HG02870 (cell line): ENCODE results near the gene ELAPOR1.

ENCODE experiments used
- ATAC-seq: cut with Tn5 transposase; IDR thresholded peaks from one replicate; pipeline ENCODE4 v1.9.1; 2021; ENCODE audit warnings: mild to moderate bottlenecking, moderate library complexity; ENCODE audit not compliant: unreplicated experiment

ELAPOR1 gene

DNA sequence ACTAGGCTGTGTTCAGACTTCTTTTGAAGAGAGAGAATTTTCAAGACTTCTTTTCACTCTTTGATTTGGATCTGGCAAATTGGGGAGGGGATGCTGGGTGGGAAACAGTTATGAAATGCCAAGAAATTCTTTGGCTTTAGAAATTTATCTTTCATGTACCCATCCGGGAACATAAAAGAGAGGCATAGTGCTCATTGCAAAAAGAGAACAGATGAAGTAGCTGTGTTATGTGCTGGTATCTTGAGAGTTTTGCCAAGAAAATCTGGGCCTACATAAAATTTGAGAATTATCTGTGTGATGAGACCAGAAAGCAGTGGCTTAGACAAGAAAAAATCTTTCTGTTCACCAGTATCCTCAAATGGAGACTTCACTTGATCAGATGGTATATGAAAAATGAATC, 19.0 kb upstream of the ELAPOR1 start:
- ATAC-seq: no peak

DNA sequence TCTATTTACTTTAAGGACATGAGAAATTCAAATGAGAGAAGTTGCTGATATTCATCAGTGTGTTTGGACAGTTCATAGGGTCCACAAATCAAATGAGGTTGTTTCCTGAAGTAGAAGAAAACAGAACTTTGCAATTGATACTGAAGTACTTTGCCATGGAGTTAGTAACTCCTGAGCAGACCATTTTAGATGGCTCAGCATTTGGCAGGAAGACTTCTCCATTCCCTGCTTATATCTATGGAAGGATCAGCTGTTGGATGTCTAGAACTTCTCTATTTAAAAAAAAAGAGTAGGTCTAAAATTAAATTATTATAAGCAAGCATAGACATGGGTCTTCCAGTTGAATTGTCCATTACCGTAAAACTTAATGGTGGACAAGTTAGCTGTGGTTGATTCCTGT, 18.3 kb upstream of the ELAPOR1 start:
- ATAC-seq: no peak

DNA sequence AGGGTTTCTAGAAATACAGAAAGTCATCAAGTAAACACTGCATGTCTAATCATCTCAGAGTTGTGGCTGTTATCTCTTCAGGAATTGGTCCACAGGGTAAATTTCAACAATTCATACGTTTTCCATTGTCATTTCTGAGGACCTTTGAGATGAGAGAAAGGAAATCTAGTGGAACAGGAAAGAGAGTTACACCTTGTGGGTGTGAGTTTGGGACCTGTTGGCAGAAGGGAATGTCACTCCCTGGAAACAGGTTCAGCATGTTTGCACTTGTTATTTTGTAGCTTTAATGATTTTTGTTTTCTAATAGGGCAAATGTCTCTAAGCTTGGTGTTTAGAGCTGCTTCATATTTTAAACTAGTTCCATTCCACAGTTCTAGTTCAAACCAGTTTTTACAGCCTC, 17.8 kb upstream of the ELAPOR1 start:
- no peak for ATAC-seq

DNA sequence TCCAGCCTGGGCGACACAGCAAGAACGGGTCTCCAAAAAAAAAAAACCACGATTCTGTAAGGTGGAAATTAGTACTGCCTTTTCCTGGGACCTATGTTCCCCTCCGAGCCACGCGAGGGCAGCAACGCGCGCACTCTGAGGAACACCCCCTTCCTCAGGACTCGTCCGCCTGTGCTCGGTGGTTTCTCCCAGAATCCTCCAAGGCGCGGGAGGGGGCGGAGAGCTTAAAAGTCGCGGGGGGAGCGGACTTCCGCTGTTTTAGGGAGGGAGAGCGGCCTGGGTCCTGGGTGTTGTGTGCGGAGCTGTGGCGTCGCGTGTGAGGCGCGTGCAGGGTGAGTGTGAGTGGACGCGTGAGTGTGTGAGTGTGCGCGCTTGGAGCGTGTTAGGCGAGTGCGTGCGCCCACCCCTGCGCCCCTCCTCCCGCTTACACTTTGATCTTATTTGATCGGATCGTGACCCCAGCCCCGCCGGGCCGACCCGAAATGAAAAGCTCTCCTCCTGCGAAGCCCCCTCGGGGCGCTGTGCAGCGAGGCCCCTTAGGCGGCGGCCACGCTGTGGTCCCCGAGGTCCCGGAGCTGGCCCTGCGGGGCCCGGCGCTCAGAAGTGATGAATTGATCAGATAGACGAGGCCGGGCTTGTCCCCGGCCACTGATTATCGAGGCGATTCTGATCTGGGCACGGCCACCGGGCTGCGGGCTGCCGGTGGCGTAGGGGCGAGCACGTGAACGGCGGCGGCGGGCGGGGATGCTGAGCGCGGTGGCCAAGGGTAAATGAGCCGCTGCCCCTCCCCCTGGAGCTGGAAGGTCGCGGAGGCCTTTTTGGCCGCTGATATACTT, 13.8 kb upstream of the ELAPOR1 start:
- ATAC-seq: peak; percentile 88

DNA sequence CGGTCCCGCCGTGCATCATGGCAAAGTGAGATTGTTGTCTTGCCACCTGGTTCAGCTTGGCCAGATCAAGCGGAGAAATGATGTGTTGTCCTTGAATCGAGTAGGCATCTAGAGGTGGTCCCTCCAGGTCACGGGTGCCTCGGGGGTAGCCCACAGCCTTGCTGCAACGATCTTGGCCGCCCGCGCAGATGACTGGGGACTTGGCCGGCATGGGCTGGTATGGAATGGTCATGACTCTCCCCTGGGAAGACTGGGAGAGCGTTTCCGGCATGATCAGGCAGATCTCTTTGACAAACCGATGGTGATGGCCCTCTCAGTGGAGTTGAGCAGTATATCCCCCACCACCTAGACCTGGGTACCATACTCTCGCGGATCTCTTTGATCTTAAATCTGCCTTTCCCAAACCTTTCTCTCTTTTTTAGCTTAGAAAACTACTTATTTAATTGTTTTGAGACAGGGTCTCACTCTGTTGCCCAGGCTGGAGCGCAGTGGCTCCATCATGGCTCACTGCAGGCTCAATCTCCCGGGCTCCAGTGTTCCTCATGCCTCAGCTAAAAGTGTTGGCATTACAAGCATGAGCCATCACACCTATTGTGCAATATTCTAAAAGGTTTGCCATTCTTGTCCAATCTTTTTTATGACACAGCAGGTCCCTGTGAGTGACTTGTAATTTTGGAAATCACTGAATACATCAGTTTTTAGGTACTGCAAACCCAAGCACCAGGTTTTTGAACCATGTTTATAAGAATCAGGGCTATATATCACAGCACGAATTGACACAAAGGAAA, 9.4 kb upstream of the ELAPOR1 start:
- ATAC-seq: no peak

DNA sequence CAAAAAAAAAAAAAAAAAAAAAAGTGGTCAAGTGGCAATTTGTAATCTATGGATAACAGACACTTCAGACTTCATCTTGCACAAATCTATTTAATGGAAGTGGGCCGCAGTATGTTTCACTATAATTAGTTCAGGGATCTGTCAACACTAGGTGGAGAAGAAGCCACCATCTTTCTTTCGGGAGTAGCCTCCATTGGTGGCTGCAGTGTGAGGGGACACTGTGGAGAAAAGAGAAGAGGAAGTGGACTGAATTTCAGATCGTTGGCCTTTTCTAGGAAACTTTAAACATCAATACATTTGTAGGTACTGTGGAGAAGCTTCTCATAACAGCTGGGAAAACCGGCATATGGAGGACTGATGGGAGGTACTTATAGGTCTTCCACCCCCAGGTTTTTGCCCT, 8.0 kb upstream of the ELAPOR1 start:
- no peak for ATAC-seq

DNA sequence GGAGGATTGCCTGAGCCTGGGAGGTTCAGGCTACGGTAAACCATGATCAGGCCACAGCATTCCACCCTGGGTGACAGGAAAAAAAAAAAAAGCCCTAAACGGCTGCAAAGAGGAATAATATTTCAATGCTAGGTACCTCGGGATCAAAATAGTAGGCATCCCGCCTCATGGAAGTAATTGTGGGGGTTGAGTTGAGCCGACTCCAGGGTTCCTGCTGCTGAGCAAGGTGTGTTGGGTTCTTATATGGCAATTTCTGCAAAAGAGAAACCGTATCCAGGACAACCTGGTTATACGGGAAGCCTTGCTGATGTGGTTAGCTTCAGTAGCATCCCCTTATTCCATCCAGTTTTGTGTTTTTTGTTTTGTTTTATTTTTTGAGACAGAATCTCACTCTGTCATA, 6.1 kb upstream of the ELAPOR1 start:
- ATAC-seq: no peak

DNA sequence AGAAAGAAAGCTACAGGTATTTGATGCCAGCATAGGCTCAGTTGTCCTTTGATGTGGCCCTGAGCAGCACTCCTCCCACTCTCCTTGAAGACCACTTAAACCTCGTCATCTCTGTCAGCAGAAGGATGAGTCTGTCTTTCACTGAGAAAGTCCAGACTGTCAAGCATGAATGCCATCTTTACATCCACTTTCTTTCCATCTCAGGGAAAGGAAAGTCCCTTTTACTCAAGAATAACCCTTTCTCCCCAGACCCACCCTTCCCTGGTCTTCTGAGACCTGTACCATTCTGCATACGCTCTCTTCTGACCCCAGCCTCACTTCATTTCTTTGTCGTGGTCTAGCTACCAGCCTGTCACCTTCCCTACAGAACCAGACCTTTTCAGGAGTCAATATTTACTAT, 4.0 kb upstream of the ELAPOR1 start:
- ATAC-seq: no peak

DNA sequence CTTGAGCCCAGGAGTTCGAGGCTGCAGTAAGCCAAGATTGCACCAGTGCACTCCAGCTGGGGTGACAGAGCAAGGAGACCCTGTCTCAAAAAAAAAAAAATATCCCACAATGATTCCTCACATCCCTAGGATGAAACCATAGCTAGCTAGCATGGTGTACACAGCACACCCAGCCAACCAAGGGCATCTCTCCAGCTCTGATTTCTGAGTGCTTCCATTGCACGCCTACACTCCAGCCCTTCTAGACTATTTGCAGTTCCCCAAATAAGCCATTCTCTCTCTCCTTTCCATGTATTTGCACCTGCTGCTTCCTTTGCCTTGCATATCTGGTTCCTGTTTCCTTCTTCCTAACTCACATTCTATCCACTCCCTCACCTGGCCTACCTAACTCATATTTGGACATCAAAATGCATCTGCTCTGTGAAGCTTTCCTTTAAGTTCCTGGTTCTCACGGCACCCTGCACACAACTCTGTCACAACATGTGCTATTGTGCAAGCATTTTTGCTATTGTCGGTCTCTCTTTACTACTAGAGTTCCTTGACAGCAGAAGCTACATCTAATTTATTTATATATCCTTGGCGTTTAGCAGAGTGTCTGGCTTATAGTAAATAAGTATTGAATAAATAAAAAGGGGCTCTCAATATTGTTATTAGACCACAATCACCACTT, 2.4 kb upstream of the ELAPOR1 start:
- no peak for ATAC-seq

DNA sequence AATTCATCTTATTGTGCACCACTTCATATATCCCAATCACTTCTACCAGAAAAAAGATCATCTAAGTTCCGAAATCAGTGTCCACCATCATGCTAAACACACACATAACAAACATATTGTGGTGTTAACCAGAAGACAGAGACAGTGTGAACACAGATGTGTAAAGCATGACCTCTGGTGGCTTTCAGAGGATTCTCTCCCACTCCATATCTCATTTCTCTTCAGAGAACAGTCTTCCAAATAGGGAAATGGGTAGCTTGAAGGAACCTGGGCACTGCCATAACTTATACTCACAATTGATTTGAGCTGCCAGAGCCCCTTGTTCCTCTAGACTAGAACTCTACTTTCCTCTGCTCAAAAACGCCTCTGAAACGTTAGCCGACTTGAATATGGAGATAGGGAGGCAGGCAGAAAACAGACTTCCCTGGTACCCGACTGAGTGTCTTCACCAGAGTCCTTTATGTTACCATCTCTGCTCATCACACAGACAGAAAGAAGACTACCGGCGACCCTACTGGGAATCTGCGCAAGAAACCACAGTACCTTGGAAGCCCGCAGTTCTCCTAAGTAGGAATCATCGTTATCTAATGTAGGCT, 1.8 kb upstream of the ELAPOR1 start:
- ATAC-seq: no peak

DNA sequence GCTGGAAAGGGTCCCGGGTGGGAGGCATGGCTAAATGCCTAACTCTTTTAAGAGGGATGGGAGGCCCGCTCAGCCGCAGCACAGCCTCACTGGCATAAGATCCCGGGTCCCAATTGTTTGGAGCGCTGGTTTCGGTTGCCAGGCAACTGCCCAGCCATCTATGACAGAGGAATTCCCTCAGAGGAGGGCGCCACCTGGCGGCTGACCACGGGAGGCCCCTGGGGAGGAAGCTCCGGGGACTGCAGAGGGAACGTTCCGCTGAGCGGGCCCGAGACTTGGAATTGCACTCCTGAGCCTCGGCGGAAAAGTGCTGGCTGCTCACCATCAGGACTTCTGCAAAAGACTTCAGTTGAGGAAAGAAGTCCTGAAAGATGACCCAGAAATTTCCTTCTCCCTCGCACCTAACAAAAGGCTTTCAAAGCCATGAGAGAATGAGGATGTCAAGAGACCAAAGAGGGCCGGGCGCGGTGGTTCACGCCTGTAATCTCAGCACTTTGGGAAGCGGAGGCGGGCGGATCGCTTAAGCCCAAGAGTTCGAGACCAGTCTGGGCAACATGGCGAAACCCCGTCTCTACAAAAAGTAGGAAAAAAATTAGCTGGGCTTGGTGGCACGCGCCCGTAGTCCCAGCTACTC, 1.1 kb upstream of the ELAPOR1 start:
- ATAC-seq: peak; percentile 71

DNA sequence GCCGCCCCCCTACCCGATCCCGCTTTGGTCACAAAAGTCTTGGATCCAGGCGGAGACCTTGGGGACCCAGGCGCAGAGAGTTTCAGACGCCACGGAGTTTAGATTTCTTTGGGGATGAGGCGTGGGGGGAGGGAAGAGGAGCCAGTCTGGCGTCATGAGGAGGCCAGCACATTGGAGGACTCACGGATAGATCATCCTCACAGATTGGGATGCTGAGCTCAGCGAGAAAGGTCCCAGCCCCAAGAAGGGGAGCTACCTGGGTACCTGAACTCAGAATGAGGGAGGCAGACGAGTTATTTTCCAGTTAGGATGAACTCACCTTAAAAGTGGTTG, 393 bp downstream of the ELAPOR1 start:
- no peak for ATAC-seq

DNA sequence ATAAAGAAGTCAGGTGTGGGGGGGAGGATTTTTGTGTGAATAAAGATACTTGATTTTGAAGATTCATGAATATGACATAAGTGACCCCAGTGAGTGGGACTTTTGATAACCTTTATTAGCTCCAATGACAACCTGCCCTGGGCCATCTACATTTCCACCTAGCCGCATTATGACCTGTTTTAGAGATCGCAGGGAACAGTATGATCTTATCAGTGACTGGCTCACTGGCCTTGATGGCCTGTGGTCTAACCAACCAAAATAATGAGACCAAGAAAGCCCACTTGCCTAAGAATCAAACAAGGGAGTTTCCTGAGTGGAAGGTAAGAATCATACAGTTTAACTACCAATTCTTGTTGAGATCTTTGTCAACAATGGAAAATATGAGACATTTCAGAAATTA, 1.8 kb downstream of the ELAPOR1 start:
- ATAC-seq: no peak

DNA sequence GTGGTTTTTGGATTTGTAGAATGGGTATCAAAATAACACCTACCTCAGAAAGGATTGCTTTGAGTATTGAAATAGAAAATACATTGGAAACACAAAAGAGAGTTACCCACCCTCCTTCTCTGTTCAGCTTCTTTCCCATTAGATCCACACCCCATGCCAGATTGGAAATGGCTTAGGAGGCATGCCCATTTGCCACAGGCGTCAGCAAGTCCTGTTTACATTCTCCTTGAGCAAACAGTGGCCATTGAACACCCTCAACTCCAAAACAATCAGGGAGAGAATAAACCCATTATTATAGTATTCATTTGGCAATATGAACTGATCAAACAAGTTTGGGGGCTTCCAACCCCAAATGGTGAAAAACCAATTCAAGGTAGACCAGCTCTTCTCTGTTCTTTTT, 2.4 kb downstream of the ELAPOR1 start:
- no peak for ATAC-seq

DNA sequence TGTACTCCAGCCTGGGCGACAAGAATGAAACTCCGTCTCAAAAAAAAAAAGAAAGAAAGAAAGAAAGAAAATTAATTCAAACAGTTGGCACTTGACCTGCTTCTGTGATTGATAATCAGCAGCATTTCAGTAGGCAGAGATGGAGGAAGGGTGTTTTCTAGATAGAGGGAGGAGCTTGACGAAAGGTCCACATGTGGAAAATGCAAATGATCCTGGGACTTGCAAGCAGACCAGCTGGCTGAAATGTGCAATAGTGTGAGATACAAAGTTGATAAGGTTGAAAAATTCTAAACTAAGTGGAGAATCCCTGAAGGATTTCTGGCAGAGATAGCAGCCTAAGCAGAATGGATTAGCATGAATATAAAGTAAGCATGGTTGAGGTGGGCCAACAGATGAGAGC, 4.2 kb downstream of the ELAPOR1 start:
- ATAC-seq: no peak

DNA sequence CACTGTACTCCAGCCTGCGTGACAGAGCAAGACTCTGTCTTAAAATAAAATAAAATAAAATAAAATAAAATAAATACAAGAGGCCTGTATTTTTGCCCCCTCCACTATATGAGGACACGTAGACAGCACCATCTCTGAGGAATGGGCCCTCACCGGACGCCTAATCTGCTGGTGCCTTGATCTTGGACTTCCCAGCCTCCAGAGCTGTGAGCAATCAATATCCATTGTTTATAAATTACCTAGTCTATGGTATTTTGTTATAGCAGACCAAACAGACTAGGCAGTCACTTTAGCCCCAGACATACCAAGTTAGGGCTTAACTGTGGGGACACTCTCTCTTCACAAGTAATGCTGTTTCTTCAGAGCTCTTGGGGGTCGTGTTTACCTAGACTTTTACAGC, 6.4 kb downstream of the ELAPOR1 start:
- ATAC-seq: no peak

DNA sequence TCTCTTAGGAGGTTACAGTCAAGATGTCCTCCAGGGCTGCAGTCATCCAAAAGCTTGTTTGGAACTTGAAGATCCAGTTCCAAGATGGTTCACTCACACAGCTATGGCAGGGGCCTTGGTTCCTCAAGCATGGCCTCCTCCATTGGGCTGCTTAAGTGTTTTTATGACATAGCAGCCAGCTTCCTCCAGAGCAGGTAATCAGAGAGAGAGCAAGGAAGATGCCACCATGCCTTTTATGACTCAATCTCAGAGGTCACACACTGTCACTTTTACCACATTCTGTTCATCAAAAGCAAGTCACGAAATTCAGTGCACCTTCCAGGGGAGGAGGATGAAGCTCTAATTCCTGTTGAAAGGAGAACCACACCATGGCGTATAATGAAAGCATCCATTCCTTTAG, 17.1 kb downstream of the ELAPOR1 start:
- ATAC-seq: no peak

DNA sequence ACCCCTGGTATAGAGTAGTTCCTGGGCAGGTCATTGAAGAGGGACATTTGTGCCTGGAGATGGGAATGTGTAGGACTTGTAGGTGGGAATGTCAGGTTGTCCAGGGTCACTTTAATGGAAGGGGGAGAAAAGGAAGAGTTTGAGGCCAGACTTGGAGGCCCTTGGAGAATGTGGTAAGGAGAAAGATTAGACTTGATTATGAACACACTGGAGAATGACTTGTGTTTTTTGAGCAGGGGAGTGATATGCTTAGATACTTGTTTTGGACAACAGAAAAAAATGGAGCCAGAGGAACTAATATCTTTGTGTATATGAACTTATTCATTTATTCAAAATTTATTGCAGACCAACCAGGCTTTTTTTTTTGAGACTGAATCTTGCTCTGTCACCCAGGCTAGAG, 17.9 kb downstream of the ELAPOR1 start:
- no peak for ATAC-seq

DNA sequence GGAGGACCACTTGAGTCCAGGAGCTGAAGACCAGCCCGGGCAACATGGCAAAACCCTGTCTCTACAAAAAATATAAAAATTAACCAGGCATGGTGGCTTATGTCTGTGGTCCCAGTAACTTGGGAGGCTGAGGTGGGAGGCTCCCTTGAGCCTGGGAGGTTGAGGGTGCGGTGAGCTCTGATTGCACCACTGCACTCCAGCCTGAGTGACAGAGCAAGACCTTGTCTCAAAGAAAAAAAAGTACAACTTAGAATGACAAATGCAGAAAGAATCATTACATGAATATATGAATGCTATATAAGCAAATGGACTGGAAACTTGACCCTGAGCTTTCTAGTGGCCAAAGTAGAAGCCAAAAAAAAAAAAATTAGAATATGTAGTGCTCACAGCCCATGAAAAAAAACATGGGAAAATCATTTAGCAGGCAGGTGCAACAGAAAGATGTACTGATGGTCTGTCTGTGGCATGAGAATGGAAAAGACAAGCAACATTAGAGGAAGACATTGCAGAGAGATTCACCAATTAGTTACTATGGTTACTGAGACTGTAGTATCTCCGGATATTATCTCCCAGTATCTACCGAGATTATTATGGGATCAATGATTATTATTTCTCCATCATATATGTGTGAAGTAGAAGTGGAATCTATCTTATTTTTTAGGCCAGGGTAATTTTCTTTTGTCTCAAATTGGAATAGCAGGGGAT, 19.2 kb downstream of the ELAPOR1 start:
- ATAC-seq: no peak

DNA sequence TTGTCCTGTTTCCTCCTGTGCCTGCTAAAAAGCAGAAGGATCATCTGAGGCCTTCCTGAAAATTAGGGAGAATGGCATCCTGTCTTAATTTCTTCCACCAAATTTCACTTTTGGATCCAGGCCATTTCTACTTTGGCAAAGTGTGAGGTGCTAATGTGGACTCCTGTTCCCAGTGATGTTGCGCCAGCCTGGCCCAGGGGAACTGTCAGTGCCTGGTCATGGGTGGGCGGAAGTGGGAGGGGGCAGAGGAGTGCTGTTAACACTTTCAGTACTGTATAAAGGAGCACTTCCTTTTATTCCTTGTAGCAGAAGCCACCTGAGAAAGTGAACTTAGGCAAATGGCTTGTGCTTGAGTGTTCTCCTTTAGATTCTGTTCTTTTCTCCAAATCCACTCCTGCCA, 19.9 kb downstream of the ELAPOR1 start:
- no peak for ATAC-seq

DNA sequence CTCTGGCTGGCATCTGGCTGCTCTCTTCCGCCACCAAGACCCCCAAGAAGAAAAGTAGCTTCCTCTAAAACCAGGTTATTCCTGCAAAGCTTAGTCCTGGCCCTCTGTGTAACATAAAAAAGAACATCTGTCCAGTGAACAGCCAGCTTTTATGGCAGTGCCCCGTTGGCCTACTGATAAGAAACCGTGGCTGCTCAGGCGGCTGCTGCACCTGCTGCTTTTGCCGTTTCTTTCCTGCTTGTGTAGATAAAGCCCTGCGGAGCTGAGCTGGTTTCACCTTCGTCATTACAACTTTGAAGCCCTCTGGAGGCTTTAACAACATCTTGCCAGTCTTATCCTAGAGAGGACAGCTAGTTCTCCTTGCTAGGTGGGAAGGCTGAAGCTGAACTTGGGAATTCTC, 20.5 kb downstream of the ELAPOR1 start:
- no peak for ATAC-seq
